ENCODE measurements around the gene CHST11.
A peak's percentile ranks its signal among the peaks of the same experiment; 100 is the strongest.

The CHST11 gene

DNA sequence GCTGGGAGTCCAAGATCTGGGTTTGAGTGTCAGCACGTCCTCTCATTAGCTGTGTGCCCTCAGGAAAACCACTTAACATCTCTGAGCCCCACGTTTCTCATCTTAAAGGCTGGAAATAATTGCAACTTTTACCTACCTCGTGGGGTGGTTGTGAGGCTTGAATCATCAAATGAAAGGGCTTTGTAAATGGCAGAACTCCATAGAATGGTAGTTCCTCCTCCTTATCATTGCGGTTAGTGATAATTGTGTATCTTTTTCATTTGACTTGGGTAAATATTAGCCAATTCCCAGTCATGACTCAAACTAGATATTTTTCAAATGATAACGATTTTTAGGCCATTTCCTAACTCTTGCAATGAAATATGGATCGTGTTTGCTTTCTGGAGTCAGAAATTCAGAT lies 205.5 kb downstream of the CHST11 start:
- DNase-seq = no peak

DNA sequence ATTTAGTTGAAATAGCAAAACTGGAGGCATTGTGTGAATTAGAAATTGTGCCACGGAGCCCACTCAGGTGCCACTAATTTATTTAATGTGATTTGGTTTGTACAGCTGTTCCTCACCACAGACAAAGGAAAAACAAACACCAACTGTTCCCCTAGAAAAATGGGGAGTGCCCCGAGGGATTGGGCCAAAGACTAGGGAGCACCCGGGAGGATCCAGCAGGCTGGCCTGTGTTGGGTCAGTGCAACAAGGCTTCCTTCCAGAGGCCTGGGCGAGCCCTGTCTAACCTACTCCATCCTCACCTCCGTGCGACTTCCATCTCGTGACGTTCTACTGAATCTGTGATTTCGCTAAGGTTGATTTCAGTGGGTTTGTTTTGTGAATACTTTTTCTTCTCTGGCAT lies 206.2 kb downstream of the CHST11 start:
- no peak for DNase-seq

DNA sequence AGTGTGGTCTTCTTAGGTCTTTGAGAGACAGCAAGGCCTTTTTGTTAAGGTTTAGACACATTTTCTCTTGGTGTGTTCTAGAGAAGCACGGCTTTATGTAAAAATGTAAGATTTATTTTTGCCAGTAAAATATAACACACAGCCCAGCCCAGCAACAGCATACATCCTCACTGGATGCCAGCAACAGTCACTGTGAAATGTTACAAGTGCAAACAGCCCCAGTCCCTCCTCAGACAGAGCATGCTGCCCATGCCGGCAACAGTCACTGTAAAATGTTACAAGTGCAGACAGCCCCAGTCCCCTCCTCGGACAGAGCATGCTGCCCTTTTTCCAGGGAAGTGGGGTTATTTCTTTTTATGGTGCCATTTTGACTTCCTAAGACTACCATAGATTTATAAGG lies 207.6 kb downstream of the CHST11 start:
- no peak for DNase-seq

DNA sequence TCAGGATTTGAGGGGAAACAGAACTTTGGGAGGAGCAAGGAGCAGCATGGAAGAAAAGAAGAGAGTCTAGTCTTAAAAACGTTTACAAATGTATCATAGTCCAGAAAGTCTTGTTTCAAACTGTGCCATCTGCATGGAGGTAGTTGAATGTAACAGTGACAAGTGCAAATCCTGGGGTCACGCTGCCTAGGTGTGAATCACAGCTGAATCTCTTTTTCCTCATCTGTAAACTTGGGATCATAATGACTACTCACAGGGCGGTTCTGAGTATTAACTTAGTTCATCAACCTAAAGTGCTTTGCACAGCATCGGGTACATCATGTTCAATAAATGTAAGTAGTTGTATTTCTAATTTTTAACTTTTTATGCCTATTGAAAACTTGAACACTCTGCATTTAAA lies 208.5 kb downstream of the CHST11 start:
- no peak for DNase-seq

DNA sequence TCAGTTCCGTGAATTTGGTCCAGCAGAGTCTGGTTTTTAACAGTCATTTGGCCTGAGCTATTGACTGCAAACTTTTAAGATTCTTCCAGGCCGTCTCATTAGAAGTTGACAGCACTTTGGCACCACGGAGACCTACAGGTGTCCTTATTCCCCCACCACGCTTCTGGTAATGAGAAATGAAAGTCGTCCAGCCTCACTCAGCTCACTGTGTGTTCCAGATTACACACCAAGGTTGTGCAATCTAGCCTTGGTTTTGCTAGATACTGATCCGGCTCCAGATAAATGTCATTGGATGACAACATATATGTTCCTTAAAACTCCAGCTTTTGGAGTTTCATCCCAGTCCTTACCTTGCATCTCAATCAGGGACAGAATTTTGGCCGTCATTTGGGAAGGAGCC lies 210.4 kb downstream of the CHST11 start:
- DNase-seq = no peak

DNA sequence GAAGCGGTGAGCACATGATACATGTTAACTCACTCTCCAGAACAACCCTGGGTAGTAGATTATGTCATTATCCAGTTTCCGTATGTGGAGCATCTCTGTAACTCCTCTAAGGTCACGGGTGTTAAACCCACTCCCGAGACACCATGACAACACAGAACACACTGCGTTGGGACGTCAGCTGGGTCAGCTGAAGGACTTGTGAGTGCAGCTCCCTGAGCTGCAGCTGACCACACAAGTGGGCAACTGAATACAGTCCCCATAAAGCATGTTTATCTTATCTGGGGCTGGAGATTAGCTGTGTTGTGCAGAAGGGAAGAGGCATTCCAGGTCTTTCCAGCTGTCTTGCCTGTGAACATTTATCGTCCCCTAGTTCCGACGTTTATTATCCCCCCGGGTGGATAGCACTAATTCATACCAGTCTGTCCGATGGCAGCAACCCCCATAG lies 211.5 kb downstream of the CHST11 start:
- DNase-seq = no peak

DNA sequence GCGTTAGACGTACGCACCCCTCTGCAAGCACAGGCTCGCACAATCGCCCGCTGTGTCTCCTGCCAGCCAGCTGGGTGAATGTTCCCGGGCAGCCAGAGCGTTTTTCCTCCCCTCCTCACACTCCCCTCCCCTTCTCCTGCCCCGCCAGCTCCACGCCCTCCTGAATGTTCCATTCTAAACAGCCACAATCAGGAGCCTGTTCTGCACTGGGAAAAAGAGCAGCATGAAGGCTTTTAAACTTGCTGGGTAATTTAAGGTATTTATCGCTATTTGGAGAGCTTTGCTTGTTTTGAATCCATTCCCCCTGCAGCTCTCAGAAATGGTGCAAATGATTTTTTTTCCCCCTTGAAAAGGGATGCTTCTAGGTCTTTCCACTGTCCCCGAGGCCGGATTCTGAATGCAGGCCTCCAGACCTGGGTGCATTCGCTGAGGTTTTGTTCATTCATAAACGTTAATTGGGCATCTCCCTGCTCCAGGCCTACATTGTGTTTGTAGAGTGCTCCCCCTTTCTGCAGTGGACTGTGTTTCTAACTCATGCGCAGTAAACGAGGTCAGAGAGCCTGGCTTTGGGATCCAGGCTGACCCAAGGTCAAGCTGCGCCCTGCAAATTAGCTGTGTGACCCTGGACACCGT lies 212.5 kb downstream of the CHST11 start:
- no peak for DNase-seq

DNA sequence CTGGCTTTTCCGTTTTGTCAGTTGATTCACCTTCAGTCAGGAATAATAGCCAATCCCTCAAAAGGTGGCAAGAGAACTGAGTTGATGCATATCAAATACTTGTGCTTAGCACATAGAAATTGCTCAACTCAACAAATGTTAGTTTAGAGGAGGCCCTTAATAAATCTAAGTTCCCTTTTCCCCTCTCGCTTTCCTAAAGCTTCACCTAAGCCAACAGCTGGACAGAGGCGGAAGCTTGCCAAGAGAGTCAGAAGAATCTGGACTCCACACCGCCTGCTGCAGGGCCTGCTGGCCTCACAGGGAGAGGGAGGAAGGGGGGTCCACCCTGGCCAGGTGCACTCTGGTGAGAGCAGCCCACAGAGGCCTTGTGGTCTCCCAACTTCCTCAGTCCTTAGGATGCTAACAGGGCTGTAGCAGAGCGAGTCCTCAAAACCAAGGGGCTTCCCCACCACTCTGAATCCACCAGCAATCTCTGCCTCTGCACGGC lies 213.1 kb downstream of the CHST11 start:
- DNase-seq = peak; percentile 79 to 84

DNA sequence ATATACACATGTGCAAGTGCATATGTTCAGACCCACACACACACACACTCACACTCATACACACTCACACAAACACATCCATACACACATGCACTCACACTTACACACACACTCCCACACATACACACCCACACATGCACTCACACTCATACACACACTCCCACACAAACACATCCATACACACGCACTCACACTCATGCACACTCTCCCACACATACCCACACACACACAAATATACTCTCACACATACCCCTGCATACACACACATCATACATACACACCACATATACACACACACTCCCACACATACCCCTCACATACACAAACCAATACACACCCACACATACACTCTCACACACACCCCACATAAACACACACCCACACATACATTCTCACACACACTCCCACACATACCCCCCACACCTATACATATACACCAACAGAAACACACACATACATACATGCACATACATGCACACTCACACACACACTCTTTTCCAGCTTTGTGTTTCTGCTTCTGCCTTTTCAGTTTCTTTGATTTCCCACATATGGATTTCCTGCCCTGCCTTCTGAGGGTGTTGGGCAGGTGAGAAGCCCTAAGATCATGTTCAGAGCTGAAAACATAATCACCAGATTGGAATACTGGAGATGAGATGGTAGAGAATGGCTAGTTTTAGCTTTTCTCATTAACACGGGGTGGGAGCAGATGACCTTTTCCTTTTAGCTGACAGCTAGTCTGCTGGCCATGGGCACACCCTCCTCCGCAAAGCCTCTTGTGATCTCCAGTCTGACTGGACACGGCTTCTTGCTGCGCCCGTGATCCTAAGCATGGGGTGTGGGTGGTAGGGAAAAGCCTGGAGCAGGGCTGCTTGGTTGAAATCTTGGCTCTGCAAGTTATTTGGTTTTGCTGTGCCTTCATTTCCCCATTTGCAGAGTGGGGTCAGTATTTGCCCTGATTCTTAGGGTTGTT lies 214.0 kb downstream of the CHST11 start:
- DNase-seq = no peak

DNA sequence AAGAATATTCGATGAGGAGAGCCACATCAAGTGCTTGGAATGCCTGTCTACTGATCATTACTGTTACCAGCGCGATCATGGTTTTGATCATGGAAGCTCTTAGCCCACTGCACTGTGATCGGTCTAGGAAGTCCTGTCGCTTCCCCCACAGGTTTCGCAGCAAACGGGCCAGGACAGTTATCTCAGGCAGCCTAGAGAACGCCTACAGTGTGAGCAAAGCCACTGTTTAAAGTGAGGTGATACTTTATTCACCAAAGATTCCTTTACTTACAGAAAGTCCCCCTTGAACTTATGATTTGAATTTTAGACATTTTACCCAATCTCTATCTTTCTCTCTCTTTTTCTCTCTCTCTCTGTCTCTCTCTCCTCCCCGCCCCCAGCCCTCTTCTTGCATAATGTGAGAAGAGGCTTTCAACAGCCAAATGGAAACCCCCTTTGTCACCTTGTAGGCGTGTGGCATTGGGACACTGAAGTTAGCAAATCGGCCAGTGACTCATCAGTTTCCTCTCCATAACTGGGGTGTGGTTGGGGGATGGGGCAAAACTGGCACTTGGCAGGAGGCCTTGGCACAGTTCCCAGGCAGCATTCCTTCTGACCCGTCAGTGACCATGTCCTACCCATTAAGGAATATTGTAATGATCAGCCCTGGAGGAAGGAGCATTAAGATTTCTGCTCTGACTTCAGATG lies 214.8 kb downstream of the CHST11 start:
- peak; percentile 86 to 93 for DNase-seq

DNA sequence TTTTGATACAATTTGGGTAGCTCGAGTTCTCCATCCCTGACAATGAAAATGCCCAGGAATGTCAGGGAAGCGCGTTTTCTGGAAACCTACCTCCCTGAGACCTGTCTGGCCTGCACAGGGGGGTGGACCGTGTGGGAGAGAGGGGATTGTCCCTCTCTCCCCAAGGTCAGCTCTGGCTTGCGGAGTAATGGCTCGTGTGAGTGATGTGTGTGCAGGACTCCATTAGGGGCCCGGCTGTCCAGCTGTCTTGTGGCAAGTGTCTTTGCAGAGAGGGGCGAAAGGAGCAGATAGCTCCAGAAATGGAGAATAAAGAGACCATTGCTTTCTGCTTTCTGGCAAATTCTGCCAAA lies 215.3 kb downstream of the CHST11 start:
- DNase-seq = no peak

DNA sequence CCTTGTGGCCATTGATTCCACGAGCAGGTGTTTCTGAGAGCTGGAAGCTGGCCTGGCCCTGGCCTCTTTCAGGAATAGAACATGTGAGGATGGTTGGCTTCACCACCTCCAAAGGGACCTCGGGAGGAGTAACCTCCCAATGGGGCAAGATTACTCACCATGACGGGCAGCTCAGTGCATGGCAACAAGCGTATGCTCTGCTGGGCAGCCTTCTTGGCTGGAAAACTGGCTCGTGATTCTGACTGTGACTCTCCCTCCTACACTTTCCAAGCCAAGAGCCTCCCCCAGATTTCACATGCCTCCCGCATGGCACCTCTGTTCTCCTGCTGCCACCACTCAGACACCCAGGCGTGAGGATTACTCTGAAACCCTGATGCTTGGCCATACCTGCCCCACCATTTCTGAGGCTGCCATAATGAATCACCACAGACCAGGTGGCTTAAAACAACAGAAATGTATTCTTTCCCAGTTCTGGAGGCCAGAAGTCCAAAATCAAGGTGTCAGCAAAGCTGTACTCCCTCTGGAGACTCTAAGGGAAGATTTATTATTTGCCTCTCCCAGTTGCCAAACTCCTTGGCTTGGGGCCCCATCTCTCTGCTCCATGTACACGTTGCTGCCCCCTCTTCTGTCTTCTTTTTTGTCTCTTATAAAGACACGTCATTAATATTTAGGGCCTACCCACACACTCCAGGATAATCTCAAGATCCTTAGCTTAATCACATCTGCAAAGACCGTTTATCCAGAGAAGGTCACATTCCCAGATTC lies 215.9 kb downstream of the CHST11 start:
- DNase-seq = no peak

DNA sequence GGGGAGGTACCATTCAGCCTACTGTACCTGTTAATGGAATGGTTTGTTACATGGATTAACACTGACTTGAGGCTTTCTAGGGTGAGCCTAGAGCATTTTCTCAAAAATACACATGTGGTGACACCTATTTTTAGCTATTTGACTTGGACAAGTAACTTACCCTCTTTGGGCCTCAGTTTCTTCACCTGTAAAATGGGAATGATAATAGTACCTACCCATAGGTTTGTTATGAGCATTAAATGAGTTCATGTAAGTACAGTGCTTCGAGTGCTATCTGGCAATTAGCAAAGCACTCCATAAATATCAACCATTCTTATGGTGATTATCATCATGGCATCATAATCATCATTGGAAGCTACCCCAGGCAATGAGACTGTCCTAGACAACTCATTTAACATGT lies 216.5 kb downstream of the CHST11 start:
- DNase-seq = no peak

DNA sequence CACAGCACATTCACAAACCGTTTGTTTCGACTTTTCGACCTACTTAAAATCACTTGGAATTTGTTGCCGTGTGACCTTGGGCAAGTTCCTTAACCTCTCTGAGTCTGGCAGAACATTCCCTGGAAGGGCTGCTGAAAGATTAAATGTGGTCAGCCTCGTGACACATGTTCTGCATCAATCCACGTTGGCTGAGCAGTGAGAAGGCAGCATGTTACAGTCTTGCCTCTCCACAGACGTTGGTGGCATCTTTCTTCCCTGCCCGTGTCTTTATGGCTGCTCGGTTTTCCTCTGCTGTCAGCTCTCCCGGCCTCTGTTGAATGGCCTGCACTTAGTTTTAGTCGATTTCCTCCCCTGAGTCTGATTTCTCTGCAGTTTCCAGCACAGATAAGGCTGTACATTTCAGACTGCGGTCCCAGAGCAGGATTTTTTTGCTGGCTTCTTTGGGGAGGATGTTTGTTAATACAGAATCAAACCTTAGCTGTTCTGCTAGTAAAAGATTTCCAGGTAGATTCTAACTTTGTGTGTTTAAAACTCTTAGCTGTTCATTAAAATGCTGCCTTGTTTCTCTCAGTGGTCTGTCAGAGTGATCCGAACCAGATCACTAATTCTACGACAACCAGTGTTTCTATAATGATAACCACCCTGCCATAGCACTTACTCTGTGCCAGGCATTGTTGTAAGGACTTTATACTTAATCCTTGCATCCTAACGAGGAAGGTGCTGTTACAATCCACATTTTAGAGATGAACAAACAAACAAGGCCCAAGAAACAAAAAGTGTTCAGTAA lies 217.1 kb downstream of the CHST11 start:
- no peak for DNase-seq

DNA sequence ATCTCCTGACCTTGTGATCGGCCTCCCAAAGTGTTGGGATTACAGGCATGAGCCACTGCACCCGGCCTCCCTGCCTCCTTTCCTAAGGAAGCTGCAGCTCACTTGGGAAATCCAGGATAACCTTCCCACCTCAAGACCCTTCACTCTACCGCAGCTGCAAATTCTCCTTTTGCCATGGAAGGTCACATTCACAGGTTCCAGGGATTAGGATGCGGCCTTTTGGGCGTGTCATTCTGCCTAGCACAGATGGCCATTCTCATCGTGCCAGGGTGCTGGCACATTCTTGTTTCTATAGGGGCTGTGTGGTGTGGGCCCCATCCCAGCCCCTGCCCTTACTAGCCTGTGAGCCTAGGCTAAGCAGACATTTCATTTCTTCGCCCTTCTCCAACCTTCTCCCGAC lies 219.9 kb downstream of the CHST11 start:
- no peak for DNase-seq

DNA sequence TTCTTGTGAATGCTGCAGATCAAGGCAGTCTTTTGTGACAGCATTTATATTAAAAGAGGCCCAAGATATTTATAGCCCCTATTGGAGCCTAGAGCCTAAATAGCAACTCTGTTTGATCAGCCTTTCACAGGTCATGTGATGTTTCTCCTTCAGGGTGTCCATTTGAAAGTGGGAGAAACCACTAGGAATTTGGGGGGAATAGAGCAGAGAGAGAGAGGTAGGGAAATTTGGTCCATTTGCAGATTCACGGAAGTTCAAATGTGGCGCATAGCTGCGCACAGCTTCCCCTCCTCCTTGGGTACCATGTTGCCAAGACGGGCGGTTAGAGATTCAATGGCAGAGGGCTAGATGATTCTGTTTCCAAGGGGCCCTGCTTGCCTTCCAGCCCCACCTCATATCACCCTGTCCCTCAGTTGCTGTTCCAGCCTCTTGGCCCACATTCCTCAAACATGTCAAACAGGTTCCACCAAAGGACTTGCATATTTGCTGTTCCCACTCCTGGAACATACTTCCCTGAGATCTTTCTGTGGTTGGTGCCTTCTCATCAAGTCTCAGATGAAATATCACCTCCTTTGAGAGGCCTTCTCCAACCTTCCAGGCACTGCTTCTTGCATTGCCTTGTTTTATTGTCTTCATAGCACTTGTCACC lies 220.8 kb downstream of the CHST11 start:
- no peak for DNase-seq

DNA sequence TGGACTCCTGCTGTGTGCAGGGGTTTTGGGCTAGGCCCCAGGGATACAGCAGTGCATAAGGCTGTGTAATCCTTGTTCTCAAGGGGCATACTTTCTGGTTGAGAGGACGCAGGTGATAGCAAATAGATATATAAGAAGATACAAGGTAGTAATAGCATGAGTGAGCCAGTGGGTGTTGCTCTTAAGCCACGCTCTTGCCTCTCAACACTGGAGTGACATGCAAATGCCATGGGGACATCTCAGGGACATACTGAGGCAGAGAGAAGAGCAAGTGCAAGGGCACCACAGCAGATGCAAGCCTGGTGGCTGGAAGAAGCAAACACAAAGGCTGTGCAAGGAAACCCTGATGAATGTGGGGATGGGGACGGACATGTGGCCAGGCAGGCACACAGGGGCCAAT lies 223.3 kb downstream of the CHST11 start:
- peak; percentile 27 to 57 for DNase-seq

DNA sequence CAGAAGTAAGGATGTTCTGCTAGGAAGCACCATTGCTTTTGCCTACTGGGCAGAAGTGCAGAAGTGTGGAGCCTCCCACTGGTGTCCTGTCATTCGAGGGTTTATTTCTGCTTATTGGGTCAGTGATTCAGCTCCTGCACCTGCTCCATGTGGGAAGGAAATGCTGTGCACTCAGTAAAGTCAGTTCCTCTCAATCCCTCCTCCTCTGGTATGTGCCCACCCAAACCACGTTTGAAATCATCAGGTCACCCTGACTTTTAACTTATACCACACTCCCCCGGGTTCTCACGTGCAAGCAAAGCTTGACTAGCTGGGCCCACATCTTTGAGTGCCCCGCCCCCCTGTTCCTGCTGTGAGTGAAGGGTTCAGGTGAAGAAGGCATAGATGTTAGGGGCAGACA lies 223.7 kb downstream of the CHST11 start:
- no peak for DNase-seq

DNA sequence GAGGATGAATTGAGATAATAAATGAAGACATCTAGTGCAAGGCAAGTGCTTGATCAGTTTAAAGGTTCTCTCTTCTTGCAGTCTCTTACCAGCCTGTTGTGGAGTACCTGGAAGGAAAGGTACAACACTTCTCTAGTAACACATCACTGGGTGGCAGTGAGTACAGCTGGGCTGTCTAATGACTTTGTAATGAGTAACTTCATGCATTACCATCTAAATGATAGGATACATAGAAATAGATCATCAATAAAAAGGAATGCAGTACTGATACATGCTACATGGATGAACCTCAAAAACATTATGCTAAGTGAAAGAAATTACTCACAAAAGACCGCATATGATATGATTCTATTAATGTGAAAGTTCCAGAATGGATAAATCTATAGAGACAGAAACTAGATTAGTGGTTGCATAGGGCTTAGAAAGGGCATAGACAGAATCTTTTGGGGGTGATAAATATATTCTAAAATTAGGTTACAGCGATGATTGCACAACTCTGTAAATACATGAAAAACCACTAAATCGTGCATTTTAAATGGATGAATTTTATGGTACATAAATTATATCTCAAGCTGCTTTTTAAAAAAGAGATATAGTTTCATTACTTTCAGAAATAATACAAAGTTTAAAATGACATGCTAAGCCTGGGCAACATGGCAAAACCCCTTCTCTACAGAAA lies 224.4 kb downstream of the CHST11 start:
- DNase-seq = no peak

DNA sequence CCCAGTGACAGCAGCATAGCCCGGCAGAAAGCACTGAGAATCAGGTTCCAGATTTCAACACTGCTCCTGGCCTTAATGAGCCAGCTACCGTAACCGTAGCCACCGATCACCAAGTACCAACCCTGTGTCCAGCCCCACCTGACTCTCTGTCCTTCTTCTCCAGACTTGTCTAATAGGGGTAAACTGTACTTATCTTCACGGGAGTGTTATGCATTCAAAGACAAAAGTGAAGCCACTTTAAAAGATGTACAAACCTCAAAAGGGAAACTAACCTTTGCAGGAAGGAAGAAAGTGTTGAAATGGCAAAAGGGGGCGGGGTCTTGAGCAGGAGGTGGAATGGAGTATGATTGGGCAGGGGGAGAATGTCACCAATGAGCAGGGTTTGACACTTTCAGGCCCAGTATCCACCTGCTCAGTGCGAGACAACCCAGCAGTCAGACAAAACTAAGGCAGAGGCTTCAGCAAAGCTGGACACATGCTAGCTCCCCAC lies 226.1 kb downstream of the CHST11 start:
- peak; percentile 81 to 84 for DNase-seq
